HTR-8/SVneo (cell line): ENCODE data around the gene AHNAK2.
"Not testable (repeated sequence)": the region's sequence is repeated elsewhere in the genome, so short reads cannot be mapped to it uniquely, and the experiment has no call there.

Experiments
- DNase-seq: peaks from one replicate; pipeline ENCODE4 v3.0.0; 2011; ENCODE audit warnings: low spot score, mixed read lengths; ENCODE audit not compliant: insufficient read length
- FAIRE-seq: peaks from 2 replicates; lab custom pipeline; 2011; peaks lifted over from hg19 to GRCh38; lab: Jason Lieb, UNC

Gene AHNAK2

GRCh38 chr14:104912053-104912452, 66.1 kb downstream of the AHNAK2 start:
- DNase-seq, result no peak
- FAIRE-seq, result no peak

- FAIRE-seq, result no peak
Measured at GRCh38 chr14:104908303-104908702, 69.9 kb downstream of the AHNAK2 start.

DNA sequence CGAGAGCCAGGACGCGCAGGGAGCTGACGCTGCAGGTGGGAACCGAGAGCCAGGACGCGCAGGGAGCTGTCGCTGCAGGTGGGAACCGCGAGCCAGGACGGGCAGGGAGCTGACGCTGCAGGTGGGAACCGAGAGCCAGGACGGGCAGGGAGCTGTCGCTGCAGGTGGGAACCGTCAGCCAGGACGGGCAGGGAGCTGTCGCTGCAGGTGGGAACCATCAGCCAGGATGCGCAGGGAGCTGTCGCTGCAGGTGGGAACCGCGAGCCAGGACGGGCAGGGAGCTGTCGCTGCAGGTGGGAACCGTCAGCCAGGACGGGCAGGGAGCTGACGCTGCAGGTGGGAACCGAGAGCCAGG, 72.6 kb downstream of the AHNAK2 start:
- not testable (repeated sequence) for FAIRE-seq, DNase-seq

More at GRCh38 chr14:104908303-104908702, 69.9 kb downstream of the AHNAK2 start:
- DNase-seq, result no peak

GRCh38 chr14:104904650-104905578, 73.3 kb downstream of the AHNAK2 start:
- not testable (repeated sequence) for DNase-seq, FAIRE-seq

DNA sequence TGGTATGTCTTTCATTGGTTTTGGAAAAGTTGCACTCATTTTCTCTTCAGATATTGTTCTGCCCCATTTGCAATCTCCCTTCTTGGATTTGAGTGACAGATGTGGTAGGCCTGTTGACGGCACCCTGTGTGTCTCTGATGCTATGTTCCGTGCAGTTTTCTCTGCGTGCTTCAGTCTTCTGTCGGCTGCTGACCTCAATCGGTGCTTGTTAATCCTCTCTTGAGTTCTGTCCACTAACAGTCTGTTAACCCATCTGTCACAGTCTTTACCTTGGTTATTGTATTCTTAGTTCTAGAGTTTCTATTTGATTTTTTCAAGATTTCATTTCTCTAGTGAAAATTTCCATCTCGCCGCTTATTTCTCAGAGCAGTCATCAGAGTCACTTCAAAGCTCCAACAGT, 74.2 kb downstream of the AHNAK2 start:
- DNase-seq (no peak), FAIRE-seq (no peak)

GRCh38 chr14:104900639-104901512, 77.3 kb downstream of the AHNAK2 start:
- DNase-seq (no peak), FAIRE-seq (no peak)

- DNase-seq (no peak), FAIRE-seq (no peak)
Measured at GRCh38 chr14:104899781-104900180, 78.4 kb downstream of the AHNAK2 start.

- FAIRE-seq (no peak), DNase-seq (no peak)
Measured at GRCh38 chr14:104898870-104899510, 79.2 kb downstream of the AHNAK2 start.

GRCh38 chr14:104898195-104898558, 80.0 kb downstream of the AHNAK2 start:
- no peak for FAIRE-seq
- DNase-seq, result no peak

GRCh38 chr14:104897330-104898194, 80.6 kb downstream of the AHNAK2 start:
- FAIRE-seq (no peak), DNase-seq (no peak)

GRCh38 chr14:104895786-104896661, 82.2 kb downstream of the AHNAK2 start:
- FAIRE-seq (no peak), DNase-seq (no peak)

DNA sequence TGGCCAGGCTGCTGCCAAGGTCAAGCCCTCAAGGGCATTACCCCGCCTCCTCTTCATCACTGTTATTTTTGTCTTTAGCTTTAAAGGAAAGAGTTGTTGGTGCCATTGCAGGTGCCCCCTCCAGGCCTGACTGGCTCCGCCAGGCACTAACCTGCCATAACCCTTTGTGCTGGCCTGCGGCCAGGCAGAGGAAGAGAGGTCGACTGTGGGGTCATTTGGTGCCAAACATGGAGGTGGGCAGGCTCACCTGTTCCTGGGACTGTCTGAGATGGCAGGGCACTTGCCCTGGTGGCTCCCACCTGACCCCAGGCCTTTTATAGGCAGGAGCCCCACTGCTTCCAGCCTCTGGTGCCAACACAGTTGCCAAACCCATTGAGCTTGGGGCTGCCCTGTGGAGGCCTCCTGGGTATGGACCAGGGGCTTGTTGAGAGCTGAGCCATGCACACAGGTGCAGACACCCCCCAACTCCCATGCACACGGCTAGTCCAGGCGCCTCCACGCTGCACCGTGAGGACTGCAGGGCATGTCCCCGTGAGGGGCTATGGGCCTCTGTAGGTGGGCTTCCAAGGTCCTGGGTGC, 82.9 kb downstream of the AHNAK2 start:
- FAIRE-seq (no peak), DNase-seq (no peak)

DNA sequence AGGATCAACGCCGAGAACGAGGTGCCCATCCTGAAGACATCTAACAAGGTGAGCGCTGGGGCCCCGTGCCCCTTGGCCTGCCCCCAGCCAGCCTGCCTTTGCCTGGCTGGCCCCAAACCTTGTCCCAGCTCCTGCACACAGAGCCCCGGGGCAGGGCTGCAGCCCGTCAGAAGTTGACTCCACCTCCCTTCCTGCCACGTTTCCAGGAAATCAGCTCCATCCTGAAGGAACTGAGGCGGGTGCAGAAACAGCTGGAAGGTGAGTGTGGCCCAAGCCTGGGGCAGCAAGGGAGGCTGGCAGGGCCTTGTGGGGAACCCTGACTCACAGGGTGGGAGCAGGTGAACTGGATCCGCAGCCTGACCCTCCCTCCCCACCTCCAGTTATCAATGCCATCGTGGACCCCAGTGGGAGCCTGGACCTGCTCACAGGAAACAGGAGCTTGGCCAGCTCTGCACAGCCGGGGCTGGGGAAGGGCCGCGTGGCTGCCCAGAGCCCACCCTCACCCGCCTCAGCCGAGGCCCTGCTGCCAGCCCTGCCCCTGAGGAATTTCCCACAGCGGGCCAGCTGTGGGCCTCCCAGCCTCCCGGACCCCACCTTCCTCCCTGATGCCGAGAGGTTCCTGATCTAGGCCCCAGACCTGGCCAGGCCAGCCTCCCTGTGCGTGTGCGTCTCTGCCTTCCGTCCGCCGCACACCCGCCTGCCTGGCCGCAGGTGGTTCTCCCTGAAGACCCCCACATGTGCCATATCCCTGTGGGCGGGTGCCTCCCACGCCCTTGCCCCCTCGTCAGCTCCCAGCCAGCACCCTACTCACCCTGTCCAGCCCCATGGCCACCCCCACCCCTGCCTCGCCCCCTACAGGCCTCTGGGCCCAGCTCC, 83.6 kb downstream of the AHNAK2 start:
- DNase-seq, result no peak
- no peak for FAIRE-seq

DNA sequence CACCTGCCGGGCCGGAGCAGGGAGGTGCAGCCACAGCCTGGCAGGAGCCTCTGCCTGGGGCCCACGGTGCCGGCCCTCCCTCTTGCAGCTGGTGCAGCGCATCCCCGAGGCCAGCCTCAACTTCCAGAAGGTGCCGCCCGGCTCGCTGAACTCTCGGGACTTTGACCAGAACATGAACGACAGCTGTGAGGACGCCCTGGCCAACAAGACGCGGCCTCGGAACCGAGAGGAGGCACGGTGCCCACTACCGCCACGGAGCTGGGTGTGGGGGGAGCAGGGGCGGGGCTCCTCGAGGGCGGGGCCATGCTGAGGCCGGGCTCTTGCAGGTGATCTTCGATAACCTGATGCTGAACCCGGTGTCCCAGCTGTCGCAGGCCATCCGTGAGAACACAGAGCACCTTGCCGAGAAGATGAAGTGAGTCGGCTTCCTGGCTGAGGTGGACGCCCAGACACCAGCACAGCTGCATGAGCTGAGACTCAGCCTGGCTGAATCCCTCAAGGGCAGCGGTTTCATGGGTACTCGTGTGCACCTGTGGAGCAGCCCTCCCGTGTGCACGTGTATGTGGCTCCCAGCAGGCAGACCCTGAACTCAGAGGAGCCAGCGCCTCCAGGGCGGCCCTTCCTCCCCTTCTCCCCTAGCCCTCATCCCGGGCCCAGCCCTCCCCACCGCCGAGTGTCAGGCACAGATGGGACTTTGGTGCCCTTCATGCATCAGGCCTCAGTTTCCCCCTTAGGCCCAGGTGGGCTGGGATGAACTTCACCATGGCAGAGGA, 84.6 kb downstream of the AHNAK2 start:
- no peak for DNase-seq
- no peak for FAIRE-seq

GRCh38 chr14:104892531-104893434, 85.4 kb downstream of the AHNAK2 start:
- FAIRE-seq (no peak), DNase-seq (no peak)
